ENCODE measurements around the gene DST.

The DST gene

DNA sequence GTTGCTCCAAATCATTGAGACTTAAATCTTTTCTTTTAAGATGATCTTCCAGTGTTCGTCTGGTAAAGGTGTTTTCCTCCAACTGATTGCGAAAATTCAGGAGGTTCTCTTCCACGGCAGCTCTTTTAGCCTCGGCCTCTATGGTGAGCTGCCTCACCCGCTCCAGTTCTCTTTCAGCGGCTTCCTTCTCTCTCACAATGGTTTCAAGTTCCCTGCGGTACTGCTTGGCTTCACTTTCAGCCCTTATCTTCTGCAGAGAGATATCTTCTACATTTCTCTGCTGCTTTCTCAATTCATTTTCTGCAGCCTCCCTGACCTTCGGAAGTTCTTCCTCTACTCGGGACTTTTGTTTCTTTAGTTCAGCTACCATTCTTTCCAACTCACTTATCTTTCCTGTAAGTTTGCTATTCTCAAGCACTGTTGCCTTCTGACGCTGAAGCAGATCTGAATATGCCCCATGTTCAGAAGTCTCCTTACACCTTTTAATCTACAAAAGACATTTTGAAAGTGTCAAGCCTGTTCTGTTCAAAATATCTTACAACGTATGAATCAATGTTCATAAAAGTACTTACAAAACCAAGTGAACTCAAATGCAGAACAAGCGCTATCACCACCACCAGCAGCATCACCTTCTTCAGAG lies 22.3 kb downstream of the DST start:
- no peak for DNase-seq

DNA sequence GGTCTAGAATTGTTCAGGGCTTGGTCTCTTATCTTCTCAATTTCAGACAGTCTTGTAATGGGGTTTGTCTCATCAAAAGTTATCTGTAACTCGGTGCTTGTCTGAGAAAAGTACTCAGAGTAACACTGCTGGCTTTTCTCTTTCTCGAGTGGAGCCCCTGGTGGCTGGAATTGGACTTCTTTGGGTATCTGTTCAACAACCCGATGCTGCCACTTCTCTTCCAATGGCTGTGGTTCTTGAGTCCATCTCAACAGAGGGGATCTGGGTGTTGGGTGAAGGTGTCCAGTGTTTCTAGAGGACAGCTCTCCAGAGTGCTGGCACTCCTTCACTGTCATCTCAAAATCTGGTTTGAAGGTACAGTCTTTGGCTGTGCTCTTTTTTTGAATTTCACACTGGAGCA lies 24.6 kb downstream of the DST start:
- DNase-seq = no peak

DNA sequence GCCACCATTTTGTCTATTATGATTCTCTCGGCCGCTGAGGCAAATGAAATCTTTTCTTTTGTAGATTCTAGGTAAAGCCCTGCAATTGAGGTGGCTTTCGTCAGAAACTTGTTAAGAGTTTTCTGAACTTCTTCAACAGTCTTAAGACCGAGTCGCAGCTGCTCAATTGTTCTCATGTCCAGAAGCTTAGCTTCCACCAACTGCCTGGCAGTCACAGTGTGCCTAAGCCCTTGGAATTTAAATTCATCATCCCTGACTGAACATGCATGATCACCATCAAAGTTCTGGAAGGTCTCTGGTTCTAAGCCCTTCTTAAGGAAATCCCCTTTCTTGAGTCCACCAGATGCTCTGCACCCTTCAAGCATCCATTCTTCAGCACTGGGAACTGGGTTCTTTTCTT lies 25.7 kb downstream of the DST start:
- no peak for DNase-seq

DNA sequence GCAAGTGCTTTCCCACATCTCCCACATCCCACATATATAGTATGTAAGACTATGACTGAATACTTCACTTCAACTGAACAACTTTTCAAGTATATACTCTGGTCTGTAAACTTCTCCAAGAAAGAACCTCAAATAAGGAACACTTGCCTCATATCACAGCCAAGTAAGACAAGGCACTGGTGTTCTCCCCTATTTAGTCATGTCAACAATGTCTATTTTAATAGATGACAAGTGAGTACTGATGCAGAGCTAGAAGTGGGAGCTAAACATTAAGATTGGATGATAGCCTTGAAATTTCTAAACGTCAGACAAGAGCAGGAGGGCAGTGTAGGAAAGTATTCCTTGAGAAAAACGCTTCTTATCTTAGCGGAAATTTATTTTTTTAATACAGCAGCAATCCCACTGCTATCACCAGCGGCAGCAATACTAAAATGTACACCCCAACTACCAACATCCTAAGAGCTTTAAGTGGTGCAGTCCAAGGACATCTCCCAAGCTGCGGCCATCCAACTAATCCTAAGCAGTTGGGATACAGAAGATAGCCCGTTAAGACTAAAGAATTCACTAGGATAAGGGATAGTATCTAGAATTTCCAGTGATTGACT lies 29.3 kb downstream of the DST start:
- DNase-seq = no peak

DNA sequence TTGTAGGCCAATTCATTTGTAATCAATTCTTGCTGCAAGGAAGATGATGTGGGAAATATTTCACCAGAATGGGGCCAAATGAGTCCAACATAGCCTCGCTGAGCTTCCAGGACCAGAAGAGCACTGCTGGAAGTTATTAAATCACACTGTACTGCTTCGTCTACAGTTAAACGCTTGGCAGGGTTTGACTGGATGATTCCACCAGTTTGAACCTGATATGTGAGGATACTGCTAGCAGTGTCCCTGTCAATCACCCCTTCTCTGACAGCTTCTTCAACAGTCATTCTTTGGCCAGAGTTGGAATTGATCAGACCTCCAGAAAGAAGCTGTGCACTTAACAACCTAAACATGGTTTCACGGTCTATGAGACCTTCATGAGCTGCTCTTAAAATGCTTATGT lies 34.4 kb downstream of the DST start:
- DNase-seq = no peak

DNA sequence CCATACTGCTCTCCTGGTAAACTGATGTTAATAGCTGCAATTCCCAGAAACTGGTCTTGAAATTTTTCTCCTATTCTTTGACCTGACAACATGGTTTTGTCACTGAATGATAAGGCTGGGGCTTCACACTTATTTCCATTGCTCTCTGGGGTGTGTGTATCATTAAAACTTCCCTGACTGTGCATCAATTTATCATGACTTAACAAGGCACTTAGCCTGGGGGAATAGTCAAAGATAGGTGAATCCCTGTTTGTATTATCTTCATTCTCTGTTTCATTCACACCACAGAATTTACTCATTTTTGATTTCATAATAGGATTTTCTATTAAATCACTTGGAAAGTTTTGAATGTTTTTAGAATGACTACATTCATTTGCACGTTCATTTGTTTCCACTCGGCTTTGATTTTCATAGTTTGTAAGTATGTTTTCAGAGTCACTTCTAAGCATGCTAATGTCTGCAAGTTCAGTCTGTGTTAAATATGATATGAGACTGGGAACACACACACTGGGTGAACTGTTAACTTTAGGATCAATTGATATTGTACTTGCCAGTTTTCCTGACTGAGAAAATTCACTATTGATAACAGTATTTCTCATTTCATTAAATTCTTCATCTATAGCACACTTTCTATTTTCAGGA lies 35.5 kb downstream of the DST start:
- DNase-seq = no peak

DNA sequence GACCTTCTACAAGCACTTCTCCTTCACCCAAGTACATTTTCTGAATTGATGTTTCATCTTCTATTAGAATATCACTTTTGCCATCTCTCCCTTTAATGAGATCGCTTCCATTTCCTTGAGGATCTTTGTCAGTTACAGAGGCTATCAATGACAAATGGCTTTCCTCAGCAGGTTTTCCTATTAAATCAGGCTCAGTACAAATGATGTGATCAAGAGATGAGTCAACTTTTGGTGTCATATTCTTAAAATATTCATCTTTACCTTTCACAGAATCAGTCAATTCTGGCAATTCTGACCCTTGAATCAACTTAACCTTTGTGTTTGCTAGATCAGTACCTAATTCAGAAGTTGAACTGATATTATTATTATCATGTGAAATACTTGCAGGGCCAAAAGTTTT lies 37.3 kb downstream of the DST start:
- no peak for DNase-seq

DNA sequence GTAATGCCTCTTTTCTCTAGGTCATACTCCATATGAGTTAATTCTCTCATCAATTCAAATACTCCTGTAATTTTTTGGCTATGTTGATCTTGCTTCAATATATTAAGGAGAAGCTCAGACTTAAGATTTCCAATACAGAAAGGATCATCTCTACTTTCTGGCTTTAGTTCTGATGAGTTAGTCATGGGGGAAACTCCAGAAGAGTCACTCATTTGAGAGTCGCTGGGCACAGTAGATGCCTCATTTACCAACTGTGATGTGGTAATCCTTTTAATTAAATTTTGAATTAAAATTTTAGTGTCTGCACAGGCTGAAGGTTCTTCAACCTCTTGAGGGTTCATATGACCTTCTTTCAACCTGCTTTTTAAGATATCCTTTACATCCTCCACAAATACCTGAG lies 38.5 kb downstream of the DST start:
- no peak for DNase-seq

DNA sequence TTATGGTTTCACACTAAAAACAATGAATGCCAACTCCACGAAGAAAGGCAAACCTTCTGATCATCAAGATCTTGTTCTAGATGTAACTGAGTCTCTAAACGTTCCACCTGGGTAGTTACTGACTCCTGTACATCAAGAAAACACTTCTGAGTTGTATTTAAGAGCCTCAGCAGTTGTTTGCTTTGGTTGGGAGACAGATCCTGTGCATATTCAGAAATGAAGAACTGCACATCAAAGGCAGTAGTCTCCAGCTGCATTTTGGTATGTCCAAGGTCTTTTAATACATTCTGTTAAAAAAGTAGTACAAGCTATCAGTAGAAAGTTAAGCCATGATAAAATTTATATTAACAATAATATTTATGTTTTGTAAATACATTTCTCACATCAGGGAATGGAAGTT lies 41.3 kb downstream of the DST start:
- no peak for DNase-seq

DNA sequence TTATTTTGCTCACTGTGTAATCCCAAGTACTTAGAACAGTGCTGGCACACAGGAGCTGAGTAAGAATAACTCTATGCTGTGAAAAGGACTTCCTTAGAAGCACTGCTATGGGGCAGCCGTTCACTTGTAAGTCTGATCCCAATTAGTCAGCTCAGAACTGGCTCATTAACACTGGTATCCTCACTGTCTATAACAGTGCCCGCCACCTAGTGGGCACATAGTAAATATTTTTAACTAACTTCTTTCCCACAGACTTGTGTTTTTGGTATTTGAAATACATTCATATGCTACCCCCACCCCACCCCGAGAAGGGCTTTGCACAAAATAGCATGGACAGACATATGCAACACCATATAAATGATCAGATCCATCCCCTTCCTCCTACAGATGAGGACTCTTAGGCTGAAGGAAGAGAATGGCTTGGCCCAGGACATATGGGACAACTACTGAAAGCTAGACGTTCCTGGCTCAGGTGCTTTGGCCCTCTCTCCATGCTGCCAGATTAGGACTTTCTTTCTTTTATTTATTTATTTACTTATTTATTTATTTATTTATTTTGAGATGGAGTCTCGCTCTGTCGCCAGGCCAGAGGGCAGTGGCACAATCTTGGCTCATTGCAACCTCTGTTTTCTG lies 47.1 kb downstream of the DST start:
- peak; percentile 42 to 48 for DNase-seq

DNA sequence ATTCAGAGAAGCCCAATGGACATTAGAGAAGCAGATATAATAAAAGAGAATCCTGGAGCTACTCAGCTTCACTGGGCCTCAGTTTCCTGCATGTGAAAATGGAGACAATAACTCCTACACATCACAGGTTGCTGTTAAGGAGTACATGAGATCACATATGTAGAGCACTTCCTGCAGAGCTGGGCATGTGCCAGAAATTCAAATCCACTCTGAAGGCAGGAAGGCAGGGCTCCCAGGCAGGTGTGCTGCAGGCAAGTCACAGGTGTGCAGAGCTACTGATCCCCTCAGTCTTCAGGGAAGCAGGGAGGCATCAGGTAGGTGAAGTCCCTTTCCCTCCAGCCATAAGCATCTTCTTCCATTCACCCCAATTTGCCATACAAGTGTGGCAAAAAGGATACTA lies 48.0 kb downstream of the DST start:
- DNase-seq = no peak

DNA sequence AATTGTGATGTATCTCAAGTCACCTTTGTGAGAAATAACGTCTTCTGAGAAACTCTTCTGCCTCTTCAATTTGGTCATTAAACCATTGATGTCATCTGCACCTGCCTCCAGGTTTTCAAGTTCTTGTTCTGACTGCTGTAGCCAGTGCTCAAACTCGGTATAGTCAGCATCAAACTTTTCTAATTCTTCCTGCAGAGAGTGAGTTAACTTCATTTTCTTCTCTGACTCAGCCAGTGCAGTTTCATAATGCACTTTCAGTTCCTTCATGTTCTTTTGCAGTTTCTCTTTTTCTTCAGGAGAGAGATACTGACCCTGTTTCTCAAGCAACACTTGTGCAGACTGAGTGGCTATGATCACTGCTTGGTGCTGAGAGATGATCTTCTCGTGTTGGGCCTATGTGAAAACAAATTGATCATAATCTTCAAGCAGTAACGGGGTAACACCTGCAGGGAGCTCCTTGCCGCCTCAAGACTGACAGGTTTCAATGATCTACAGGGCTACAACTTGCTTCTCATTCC lies 48.8 kb downstream of the DST start:
- peak in 1 of 2 donors; percentile 1 for DNase-seq

DNA sequence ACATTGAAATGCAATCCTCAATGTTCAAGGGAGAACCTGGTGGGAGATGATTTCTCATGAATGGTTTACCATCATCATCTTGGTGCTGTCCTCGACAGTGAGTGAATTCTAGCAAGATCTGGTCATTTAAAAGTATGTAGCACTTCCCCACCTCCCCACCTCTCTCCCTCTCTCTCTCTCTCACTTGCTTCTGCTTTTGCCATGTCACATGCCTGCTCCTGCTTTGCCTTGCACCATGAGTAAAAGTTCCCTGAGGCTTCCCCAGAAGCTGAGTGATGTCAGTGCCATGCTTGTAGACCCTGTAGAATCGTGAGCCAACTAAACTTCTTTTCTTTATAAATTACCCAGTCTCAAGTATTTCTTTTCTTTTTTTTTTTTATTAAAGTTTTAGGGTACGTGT lies 60.5 kb downstream of the DST start:
- DNase-seq = no peak

DNA sequence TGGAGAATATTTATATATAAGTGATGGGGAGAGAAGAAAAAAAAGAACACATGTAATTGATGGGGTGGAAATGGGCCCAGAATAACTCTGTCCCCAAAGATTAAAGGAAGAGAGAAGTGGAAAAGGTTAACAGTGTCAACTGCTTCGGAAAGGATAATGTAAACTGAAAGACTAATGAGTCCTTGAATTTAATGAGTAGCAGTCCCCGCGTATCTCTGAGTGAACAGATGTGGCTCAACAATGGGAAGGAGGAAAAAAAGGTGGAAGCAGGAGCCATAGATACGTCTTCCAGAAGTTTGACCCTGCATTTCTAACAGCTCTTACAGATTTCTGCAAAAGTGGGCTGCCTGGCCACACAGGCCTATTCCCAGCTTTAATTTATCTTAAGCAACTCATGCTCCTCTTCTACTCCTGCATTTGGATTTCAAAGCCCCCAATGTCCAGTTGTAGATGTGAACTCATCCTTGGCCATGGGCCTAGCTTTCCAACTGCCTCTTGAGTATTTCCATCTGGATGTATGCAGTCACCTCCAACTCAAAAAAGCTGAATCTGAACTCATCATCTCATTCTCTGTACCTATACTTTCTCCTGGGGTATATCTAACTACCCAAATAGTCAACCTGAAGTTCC lies 61.3 kb downstream of the DST start:
- DNase-seq = no peak

DNA sequence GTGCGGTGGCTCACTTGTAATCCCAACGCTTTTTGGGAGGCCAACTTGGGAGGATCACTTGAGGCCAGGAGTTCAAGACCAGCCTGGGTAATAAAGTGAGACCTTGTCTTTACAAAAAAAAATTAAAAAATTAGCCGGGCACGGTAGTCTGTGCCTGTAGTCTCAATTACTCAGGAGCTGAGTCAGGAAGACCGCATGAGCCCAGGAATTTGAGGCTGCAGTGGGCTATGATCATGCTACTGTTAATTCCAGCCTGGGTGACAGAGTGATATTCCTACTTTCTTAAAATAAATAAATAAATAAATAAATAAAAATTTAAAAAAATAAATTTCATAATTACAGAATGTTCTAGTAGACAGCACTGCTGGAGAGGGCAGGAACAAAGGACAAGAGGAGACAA lies 62.4 kb downstream of the DST start:
- DNase-seq = no peak

DNA sequence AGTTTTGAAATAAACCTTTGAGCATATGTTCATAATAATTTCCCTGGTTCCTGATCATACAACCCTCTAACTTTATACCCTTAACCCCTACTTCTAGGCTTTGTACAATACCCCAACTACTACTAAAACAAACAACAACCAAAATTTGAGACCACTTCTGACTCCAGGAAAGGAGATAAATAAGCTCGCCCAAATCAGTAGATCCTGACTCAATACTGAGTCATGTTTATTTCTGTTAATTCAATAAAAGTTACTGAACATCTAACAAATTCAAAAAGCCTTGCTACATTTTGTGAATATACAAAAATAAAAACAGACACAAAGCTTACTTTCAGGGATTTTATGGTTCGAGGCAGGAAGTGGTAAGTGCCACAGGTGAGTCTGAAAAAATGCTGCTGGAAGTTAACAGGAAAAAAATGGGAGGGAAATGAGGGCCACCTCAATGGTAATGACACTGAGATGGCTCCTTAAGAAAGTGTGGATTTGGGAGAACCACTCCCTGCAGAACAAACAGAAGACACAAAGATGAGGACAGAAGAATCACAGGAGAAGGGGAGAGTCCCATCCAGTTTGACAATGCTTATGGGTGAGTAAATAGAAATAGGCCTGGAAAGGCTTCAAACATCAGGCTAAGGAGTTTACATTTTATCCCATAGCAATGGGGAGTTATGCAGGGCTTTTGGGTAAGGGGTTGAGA lies 63.4 kb downstream of the DST start:
- DNase-seq = no peak

DNA sequence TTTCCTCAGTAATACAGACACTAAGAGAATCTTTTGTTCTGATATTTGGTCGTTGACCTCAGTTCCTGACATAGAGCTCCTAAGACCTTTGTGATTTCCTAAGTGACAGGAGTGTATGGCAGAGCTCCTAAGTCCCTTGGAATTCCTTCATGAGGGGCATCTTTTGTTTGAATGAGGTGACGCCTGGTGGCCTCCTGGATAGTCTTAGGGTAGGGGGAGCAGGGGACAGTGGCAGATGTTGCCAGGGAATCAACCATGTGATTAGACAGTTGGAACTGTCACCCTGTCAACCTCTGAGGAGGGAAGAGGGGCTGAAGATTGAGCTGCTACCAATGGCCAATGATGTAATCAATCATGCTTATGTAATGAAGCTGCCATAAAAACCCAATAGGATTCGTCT lies 67.0 kb downstream of the DST start:
- no peak for DNase-seq

DNA sequence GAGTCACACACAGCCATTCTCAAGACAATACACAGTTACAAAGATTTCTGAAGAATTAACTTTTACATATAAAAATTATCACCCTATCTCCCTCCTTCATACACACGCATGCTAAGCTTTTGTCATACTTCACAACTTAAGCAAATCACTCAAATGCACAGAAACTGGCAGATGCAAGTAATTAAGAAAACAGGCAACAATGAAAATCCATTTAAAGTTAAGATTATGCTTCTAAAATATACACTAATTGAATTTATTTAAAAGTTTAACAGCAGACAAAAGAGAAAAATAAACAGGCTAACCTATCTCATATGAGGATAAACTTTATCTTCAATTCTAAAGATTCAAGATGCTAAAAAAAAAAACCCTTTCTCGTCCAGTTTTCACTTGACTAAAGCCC lies 68.4 kb downstream of the DST start:
- DNase-seq = no peak

DNA sequence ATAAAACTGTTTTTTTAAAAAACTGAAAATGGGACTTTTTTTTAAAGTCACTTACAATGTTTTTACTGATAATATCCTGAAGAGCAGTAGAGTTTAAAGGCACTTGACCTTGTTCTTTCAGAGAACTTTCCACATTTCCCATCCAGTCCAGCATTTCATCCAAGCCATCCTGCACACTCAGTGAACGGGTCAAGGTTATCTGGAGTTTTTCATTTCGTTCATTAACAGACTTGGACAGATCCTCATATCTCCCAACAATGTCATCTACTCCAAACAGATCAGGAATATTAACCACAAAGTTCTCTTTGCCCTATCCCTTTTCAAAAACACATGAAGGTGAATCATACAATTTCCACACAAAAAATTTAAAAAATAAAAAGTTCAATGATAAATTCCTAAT lies 69.1 kb downstream of the DST start:
- no peak for DNase-seq

DNA sequence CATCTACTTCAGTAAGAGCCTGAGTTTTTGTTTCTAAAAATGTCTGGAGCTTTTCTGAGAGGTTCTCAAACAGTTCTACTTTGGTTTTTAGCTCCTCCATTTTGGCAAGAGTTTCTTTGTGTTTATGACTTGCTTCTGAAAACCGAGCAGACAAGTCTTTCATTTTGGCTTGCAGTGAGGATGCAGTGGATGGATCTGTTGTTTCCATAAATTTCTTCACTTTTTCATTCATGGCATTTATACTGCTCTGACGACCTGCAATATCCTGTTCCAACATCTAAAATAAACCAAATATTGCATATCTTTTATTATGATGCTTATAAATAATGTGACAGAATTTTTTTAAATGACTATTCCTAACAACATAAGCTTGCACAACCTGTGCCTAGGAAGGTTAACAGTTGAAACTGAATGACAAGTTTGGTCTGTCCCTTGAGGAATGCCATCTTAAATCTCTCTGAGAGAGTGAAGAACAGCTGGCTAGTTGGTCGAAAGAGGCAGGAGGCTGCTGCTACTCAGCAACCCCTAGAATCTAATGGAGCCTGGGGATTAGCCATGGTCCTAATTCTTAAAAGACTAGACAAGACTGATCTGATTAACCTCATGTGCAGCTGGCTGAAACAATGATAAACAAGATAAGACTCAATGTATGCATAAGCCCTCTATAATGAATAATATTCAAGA lies 69.8 kb downstream of the DST start:
- no peak for DNase-seq

DNA sequence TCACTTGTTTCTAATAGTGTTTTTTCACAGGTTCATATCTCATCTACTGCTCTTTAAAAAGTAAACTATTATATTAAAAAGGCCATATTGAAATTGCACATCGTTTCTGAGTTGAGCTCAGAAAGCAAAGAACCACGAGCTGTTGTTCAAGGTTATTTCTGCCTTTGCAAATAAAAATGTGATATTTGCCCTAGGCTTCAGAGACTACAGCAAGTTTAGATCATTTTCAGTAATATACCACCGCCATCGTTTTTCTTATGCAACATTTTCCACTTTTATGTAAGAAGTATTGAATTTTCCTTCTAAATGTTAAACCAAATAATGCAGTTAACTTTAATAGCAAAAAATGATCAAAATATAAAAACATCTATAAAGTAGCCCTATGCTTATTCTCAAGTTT lies 71.1 kb downstream of the DST start:
- no peak for DNase-seq
